Activated CD8-positive, alpha-beta T cell treated with anti-CD3 and anti-CD28 coated beads, Interleukin-2, amount 10 ng/mL, durations not matched to agents 7 days and 5 days (primary cell): Measurements from ENCODE around the gene DNAH5. TPM values are rescaled to one million over a fixed set of nuclear protein-coding genes. Genes with fewer than 3 reads are reported as not detected.

ENCODE experiments used
- ATAC-seq: fragments of 150-1000 bp; cut with Tn5 transposase; one replicate; pipeline ENCODE4 v1.10.0; 2021; ENCODE audit warnings: moderate library complexity
- CTCF ChIA-PET: fragments of 350-600 bp; sonication (Branson Sonifier 250); formaldehyde crosslinking; loops from one replicate; lab custom pipeline; 2021; ENCODE audit warnings: antibody characterized with exemption; lab: Charles Lee
- POLR2A ChIA-PET: fragments of 350-600 bp; sonication (Branson Sonifier 250); formaldehyde crosslinking; loops from one replicate; lab custom pipeline; 2021; ENCODE audit warnings: antibody characterized with exemption; lab: Charles Lee
- DNase-seq: peaks from one replicate; pipeline ENCODE4 v3.0.0-alpha.2; 2020
- H3K27ac Mint-ChIP-seq: one replicate; pipeline ENCODE4 v1.8.0; 2021; ENCODE audit warnings: mild to moderate bottlenecking, mixed read lengths
- H3K27me3 Mint-ChIP-seq: one replicate; pipeline ENCODE4 v1.8.0; 2021; ENCODE audit warnings: low read depth, mixed read lengths
- H3K36me3 Mint-ChIP-seq: one replicate; pipeline ENCODE4 v1.8.0; 2021; ENCODE audit warnings: low read depth, mixed read lengths
- H3K4me1 Mint-ChIP-seq: one replicate; pipeline ENCODE4 v1.8.0; 2021; ENCODE audit warnings: low read depth, mixed read lengths
- H3K4me3 Mint-ChIP-seq: one replicate; pipeline ENCODE4 v1.8.0; 2021; ENCODE audit warnings: mild to moderate bottlenecking, mixed read lengths
- H3K9me3 Mint-ChIP-seq: one replicate; pipeline ENCODE4 v1.8.0; 2022; ENCODE audit warnings: mixed read lengths; ENCODE audit not compliant: insufficient read depth
- total RNA-seq, 2 experiments: library from RNA; stranded (reverse); gene quantifications; one replicate each; pipeline ENCODE4 v1.2.3, GENCODE V29; 2021

Gene DNAH5
- total RNA-seq, 2 experiments from 2014 or later: not detected

DNA sequence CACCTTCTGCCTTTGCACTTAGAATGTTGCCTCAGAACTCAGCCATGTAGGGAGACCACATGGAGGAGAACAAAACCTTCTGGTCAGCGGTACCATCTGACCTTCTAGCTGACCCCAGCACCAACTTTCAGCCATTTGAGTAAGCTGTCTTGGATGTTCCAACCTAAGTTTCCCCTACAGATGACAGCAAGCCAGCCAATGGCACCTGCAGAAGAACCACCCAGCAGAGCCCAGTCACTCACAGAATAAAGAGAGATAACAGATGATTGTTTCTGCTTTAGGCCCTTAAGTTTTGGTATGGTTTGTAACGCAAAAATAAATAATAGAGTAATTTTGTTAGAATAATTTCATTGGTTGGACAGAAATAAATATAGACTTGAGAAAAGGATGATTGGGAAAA lies 10.4 kb downstream of the DNAH5 start:
- H3K4me3 Mint-ChIP-seq: no peak overlapping the region
- H3K36me3 Mint-ChIP-seq: no peaks in the 10 kb centered on the region
- no peaks in the 10 kb centered on the region for H3K9me3 Mint-ChIP-seq
- H3K4me1 Mint-ChIP-seq: no peaks in the 10 kb centered on the region
- no peaks in the 10 kb centered on the region for H3K27me3 Mint-ChIP-seq
- ATAC-seq: no peak
- DNase-seq: no peak
- CTCF ChIA-PET: no interaction called here
- H3K27ac Mint-ChIP-seq: no peak overlapping the region
- POLR2A ChIA-PET: no interaction called here

DNA sequence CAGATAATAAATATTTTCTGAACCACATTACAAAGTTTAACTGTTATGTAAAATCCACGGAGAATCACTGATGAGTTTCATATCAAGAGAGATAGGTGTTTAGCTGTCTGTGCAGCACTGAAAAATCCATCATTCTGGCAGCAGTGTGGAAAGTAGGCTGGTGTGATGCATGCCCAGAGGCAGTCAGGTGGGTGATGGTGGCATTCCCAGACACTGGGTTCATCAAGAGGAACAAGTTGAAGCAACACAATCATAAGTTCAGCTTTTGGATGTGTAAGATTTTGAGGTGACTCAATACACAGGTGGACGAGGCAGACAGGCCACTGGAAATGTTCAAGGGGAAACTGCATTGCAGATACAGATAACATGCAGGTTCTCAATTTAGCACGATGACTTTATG lies 11.9 kb downstream of the DNAH5 start:
- ChIA-PET CTCF (no interaction called here), POLR2A (no interaction called here)
- DNase-seq: no peak
- no peaks in the 10 kb centered on the region for H3K4me1 Mint-ChIP-seq
- ATAC-seq: no peak
- H3K27me3 Mint-ChIP-seq: no peaks in the 10 kb centered on the region
- H3K36me3 Mint-ChIP-seq: no peaks in the 10 kb centered on the region
- no peak overlapping the region for H3K4me3 Mint-ChIP-seq
- H3K9me3 Mint-ChIP-seq: no peaks in the 10 kb centered on the region
- H3K27ac Mint-ChIP-seq: no peak overlapping the region

DNA sequence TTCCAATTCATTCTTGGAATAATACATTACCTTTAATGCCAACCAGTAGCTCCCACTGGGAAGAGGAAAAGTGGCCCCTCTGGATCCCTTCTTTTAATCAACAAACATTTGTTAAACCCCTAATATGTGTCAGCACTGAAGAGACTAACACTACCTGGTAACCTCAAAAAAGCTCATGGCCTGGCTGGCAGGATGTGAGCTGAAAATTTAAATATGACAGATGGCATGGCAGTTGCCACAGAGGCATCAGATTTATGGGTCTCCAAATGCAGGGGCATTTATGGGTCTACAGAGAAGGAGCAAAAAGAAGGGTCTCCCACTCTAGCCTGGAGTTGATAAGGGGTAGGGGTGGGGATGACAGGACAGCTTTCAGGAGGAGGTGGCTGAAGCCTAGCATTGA lies 12.5 kb downstream of the DNAH5 start:
- ATAC-seq (no peak), DNase-seq (no peak)
- no peaks in the 10 kb centered on the region for H3K9me3 Mint-ChIP-seq
- POLR2A ChIA-PET: no interaction called here
- no peaks in the 10 kb centered on the region for H3K4me1 Mint-ChIP-seq
- no peaks in the 10 kb centered on the region for H3K36me3 Mint-ChIP-seq
- no peak overlapping the region for H3K4me3 Mint-ChIP-seq
- no peak overlapping the region for H3K27ac Mint-ChIP-seq
- H3K27me3 Mint-ChIP-seq: no peaks in the 10 kb centered on the region
- CTCF ChIA-PET: no interaction called here

DNA sequence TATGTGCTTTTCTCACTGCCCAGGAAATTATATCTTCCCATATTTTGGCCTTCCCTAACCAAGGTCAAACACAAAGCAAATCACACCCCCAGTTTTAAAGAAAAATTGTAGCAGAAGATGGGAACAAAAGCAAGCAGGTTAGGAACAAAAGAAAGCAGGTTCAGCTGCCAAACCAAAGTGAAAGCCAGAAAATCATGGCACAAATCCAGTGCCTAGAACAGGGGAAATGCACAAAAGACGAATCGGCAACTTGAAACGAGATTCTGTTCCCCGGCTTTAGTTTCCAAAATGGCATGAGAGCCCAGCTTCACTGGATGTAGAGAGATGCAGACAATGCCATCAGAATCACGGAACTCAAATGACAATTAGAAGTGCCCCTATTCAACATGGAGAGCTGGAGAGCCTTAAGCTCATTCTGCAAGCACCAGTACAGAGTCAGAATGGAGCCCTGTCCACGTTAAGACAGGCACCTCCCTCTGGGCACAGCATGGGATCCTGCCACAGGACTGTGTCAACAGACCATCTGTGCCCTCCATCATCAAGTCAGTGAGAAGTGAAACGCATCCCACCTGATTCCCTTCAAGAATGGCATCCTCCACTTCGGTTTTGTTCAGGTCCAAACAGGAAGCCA lies 13.8 kb downstream of the DNAH5 start:
- ATAC-seq (no peak), DNase-seq (no peak)
- Mint-ChIP-seq H3K9me3 (no peaks in the 10 kb centered on the region), H3K27me3 (no peaks in the 10 kb centered on the region), H3K4me1 (no peaks in the 10 kb centered on the region), H3K4me3 (no peak overlapping the region), H3K27ac (no peak overlapping the region), H3K36me3 (no peaks in the 10 kb centered on the region)
- CTCF ChIA-PET: no interaction called here
- POLR2A ChIA-PET: no interaction called here

DNA sequence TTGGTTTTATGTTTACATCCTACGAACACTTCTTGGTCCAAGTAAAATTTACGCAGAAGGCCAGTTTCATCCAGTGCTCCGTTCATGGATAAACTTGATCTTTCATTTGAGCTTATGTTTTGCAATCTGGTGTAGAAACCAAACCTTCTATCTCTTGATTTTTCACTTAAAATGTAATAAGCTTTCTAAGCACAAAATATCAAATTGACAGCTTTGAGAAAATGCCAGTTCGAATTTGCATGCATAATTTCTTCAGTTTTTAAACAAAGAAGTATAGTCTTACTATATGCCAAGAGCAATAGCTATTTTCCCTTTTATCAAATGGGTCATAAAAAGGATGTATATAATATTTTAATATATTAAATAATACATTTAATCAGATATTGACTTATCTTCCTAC lies 17.8 kb downstream of the DNAH5 start:
- Mint-ChIP-seq H3K9me3 (no peaks in the 10 kb centered on the region), H3K27ac (no peak overlapping the region), H3K27me3 (no peaks in the 10 kb centered on the region), H3K36me3 (no peaks in the 10 kb centered on the region), H3K4me1 (no peaks in the 10 kb centered on the region), H3K4me3 (no peak overlapping the region)
- ChIA-PET CTCF (no interaction called here), POLR2A (no interaction called here)
- ATAC-seq (no peak), DNase-seq (no peak)

DNA sequence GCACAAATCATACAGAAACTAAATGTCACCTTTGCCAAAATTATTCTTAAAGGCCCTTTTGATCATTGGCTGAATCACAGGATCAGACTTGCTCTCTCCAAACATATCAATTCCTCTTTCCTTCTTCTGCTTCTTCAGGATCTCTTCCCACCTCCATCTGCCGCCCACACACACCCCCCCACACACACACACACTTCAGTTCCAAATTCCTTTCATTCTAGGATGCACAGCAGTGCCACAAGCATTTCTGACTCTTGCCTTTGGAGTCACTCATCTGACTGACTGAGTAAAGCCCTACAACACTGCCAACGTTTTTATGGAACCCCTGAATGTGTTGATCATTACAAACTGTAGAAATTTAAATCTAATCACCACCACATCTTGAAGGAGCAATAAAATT lies 22.9 kb downstream of the DNAH5 start:
- no peak for ATAC-seq

DNA sequence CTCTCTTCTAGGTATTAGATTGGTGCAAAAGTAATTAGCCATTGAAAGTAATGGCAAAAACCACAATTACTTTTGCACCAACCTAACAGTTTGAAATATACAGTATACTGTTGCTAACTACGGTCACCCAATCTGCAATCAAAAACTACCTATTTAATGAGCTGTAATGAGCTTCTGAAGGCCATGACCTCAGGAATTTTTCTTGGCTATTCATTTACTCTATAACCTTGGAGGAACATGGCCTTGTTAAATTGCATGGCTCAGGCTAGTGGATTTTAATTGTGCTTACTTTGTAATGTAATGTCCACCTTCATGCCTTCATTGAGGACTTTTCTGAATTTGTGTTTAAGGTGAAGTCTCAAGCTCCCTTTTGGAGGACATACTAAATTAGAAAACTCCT lies 24.7 kb downstream of the DNAH5 start:
- no peak for ATAC-seq
- Mint-ChIP-seq H3K36me3 (no peaks in the 10 kb centered on the region), H3K4me3 (no peak overlapping the region), H3K27ac (no peak overlapping the region), H3K27me3 (no peaks in the 10 kb centered on the region), H3K9me3 (no peaks in the 10 kb centered on the region), H3K4me1 (no peaks in the 10 kb centered on the region)
- ChIA-PET CTCF (no interaction called here), POLR2A (no interaction called here)
- no peak for DNase-seq

More for the DNA sequence above, 22.9 kb downstream of the DNAH5 start:
- no peaks in the 10 kb centered on the region for H3K4me1 Mint-ChIP-seq
- no peaks in the 10 kb centered on the region for H3K36me3 Mint-ChIP-seq
- H3K4me3 Mint-ChIP-seq: no peak overlapping the region
- no peaks in the 10 kb centered on the region for H3K27me3 Mint-ChIP-seq
- no peak for DNase-seq
- no peaks in the 10 kb centered on the region for H3K9me3 Mint-ChIP-seq
- no peak overlapping the region for H3K27ac Mint-ChIP-seq
- ChIA-PET POLR2A (no interaction called here), CTCF (no interaction called here)

DNA sequence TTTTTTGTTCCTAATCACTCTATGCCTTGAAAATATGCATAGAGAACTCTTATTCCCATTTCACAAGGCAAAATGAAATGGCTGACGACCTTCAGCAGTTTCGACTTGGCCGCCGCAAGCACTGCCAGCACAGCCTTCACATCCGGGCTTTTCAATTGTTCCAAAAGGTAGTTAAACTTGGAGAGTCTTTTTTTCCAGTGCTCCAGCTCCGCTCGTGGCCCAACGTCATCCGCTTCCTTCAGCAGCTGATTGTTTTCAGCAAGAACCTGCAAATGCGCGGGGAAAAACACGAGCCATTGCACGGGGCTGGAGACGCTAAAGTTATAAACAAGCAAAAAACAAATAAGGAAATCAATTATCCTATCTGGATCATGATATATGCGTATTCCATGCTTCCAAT lies 25.4 kb downstream of the DNAH5 start:
- no peak overlapping the region for H3K27ac Mint-ChIP-seq
- DNase-seq (no peak), ATAC-seq (no peak)
- no peaks in the 10 kb centered on the region for H3K36me3 Mint-ChIP-seq
- no peaks in the 10 kb centered on the region for H3K27me3 Mint-ChIP-seq
- H3K4me1 Mint-ChIP-seq: no peaks in the 10 kb centered on the region
- ChIA-PET CTCF (no interaction called here), POLR2A (no interaction called here)
- no peaks in the 10 kb centered on the region for H3K9me3 Mint-ChIP-seq
- no peak overlapping the region for H3K4me3 Mint-ChIP-seq

DNA sequence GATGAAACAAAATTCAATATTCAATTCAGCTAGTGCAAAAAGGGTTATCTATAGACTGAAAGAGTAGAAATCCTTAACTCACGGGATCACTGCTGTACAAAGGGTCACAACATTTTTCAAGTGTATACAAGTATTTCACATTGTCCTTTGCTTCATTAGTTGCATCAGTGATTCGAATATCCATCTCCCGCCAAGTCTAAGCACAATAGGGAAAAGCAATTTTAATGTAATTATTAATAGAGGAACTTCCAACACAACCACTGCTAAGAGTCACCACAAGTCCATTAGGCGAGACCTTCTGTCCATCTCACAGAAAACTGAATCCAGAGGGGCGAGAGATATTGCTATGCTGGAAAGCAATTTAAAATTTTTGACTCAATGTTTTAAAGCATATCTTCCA lies 27.4 kb downstream of the DNAH5 start:
- H3K36me3 Mint-ChIP-seq: no peaks in the 10 kb centered on the region
- ATAC-seq (no peak), DNase-seq (no peak)
- H3K27me3 Mint-ChIP-seq: no peaks in the 10 kb centered on the region
- H3K4me1 Mint-ChIP-seq: no peaks in the 10 kb centered on the region
- H3K9me3 Mint-ChIP-seq: no peaks in the 10 kb centered on the region
- H3K27ac Mint-ChIP-seq: no peak overlapping the region
- CTCF ChIA-PET: no interaction called here
- POLR2A ChIA-PET: no interaction called here
- H3K4me3 Mint-ChIP-seq: no peak overlapping the region

DNA sequence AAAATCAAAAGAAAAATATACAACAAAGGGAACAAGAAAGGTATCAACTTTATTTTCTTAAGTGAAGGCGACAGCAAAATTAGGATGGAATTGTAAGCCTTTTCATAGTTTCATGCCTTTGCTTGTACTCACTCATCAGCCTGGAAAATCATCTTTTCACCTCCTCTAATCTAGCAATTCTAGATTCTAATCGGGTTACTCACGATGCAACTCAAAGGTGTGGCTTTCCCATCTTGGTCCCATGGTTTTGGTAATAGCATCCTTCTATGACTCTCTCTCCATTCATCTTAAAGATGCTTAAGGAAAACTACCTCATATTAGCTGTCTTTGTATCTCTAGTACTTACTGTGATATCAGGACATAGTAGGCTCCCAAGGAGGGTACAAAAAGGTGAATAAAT lies 30.5 kb downstream of the DNAH5 start:
- Mint-ChIP-seq H3K27me3 (no peaks in the 10 kb centered on the region), H3K4me3 (no peak overlapping the region), H3K9me3 (no peaks in the 10 kb centered on the region), H3K36me3 (no peaks in the 10 kb centered on the region), H3K4me1 (no peaks in the 10 kb centered on the region), H3K27ac (no peak overlapping the region)
- ATAC-seq (no peak), DNase-seq (no peak)
- ChIA-PET POLR2A (no interaction called here), CTCF (interaction anchor here (0.8 kb wide), 1 partner anchor 14 kb away, joined by 3 read pairs; no protein-coding TSS in a partner anchor)

DNA sequence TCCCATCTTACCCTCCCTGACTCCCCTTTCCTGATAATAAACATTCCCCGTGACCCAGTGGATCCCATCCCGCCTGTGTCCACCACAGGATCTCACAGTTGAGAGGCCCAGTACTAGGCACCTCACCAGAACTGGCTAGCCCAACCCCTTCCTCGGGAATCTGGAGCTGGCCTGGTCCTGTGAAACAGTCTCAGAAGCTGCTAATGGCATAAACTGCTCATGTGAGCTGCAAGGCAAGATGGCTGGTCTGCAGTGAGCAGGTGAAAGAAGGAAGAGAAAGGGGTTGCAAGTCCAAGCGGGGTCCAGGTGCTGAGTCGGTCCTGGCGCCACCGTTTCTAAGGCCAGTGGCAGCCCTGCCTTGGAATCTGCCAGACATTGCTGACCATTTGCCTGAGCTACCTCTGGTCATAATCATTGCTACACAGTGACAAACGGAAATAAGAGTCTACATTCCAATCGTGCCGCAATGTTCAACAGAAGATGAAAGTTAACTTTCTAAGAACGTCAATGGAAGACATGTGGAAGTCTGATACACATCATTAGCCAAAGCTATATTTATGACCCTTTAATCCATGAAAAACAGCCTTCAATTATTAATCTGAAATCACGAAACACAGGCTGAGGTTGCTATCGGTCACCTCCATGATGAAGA lies 33.7 kb downstream of the DNAH5 start:
- Mint-ChIP-seq H3K9me3 (no peaks in the 10 kb centered on the region), H3K36me3 (no peaks in the 10 kb centered on the region), H3K27me3 (no peaks in the 10 kb centered on the region), H3K4me3 (no peak overlapping the region), H3K4me1 (no peaks in the 10 kb centered on the region), H3K27ac (no peak overlapping the region)
- CTCF ChIA-PET: no interaction called here
- POLR2A ChIA-PET: no interaction called here
- ATAC-seq: no peak
- DNase-seq: no peak

DNA sequence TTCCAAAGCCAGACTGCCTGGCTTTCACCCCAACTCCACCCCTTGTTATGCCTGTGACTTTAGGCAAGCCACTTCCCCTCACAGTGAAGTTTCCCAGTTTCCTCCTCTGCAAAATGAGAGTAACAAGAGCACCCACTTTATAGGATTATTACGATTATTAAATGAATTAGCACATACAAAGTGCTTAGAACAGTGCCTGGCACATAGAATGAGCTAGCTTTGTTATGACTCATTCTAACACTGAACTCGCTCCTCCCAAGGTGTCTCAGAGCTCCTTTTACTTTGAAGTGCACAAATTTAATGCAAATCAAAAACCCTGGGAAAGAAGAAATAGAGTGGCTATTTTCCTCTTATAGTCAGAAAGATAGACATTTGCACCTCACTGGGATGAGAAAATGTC lies 34.3 kb downstream of the DNAH5 start:
- Mint-ChIP-seq H3K27me3 (no peaks in the 10 kb centered on the region), H3K4me3 (no peak overlapping the region), H3K9me3 (no peaks in the 10 kb centered on the region), H3K4me1 (no peaks in the 10 kb centered on the region), H3K36me3 (no peaks in the 10 kb centered on the region), H3K27ac (no peak overlapping the region)
- ChIA-PET POLR2A (no interaction called here), CTCF (no interaction called here)
- no peak for ATAC-seq
- no peak for DNase-seq

DNA sequence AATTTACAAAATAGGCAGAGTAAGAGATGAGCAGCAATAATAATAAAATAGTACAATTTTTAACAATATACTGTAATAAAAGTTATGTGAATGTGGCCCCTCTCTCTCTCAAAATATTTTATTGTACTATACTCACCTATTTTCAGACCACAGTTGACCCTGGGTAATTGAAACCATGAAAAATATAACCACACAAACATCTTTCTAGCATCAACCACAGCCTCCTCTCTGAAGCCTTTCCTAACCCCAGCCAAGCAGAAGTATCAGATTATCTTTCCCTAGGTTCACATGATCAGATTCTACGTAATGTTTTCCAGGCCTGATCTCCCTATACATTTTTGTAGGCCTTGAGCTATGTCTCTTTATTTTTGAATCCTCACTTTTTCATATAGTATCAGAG lies 35.2 kb downstream of the DNAH5 start:
- Mint-ChIP-seq H3K27ac (no peak overlapping the region), H3K9me3 (no peaks in the 10 kb centered on the region), H3K36me3 (no peaks in the 10 kb centered on the region), H3K4me3 (no peak overlapping the region), H3K4me1 (no peaks in the 10 kb centered on the region), H3K27me3 (no peaks in the 10 kb centered on the region)
- DNase-seq (no peak), ATAC-seq (no peak)
- POLR2A ChIA-PET: no interaction called here
- CTCF ChIA-PET: no interaction called here
